Amniotic stem cell (primary cell): Measurements from ENCODE around the gene CSNK2A2.

ENCODE experiments used
- DNase-seq: peaks from one replicate; lab custom pipeline; 2025; lab: John Stamatoyannopoulos, UW

Gene CSNK2A2

DNA sequence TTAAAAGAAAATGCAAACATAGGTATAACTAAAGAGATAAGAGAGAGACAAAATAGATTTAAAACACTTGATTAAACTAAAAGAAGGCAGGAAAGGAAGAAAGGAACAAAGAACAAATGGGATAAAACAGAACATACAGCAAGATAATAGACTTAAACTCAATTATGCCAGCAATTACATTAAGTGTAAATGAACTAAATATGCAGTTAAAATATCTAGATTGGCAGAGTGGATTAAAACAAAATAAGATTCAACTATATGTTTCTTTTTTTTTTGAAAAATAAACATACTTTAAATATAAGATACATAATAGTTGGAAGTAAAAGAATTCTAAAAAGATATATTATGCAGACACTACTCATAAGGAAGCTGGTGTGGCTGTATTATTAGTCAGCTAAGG lies 59.1 kb downstream of the CSNK2A2 start:
- no peak for DNase-seq

DNA sequence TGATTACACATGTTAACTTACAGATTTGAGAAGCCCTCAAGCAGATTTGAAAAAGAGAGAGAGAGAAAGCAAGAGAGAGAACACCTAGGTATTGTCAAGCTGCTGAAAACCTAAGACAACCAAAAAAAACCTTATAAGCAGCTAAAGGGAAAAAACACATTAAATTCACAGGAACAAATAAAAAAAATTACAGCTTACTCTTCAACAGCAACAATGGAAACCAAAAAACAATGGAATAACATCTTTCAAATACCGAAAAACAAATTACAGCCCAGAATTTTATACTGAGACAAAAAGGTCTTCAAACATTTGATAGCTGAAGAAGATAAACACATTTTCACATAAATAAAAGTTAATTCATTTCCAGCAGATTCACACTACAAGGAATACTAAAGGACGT lies 60.3 kb downstream of the CSNK2A2 start:
- no peak for DNase-seq

DNA sequence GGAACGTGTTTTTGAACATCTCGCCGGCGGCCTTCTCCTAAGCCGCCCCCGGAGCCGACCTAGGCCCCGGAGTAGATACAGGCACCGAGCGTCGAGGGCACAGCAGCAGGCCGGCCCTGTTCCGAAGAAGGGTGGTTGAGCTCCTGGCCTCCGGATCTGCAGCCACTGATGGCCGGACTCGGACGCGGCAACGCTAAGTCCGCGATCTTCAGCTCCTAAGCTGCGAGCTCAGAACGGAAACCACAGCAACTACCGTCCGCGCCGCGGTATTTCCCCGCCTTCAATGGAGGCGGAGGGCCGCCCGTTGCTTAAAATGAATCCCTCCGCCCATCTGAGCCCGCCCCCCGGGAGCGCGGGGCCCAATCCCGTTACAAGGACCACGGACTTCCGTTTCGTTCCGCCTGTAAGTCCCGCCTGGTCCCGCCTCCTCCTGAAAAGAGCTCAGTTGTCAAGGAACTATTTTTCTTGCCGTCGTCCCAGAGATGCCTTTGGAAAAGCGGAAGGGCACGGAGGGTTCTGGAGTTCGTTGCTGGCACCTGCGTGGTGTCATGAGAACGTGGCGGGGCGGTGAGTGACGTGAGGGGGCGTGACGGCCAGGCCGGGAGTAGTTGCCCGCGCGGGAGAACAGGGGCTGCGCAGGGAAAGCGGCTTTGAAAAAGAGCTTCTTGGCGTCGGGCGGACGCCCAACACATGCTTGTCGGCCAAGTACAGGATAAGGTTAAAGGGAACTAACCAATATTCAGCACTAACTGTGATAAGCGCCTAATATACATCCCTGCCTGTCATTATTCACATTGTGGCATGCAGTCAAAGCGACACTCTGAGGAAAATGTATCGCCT lies 68.6 kb downstream of the CSNK2A2 start, which contains the start of gene CFAP20:
Gene CFAP20 (minus strand): TSS at position 285 of the 840 bp plus-strand sequence. CDS start 266 bp downstream, at position 19.
- peak; percentile 99 for DNase-seq

DNA sequence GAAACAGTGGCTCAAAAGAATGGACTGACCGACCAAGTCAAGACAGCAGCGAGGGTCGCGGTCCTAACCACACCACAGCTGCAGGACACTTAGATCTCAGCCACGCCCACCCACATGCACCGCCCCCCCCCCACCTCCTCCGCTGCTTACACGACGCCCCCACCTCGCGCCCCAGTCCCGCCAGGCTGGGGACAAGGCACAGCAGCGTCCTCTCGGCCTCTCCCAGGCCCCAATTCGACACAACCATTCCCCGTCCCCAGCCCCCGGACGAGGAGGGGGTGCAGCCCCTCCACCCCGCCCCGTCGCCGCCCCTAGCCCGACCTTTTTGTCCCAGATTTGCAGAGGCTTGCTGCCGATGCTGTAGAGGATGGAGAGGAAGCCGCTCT lies 69.2 kb downstream of the CSNK2A2 start:
- no peak for DNase-seq

DNA sequence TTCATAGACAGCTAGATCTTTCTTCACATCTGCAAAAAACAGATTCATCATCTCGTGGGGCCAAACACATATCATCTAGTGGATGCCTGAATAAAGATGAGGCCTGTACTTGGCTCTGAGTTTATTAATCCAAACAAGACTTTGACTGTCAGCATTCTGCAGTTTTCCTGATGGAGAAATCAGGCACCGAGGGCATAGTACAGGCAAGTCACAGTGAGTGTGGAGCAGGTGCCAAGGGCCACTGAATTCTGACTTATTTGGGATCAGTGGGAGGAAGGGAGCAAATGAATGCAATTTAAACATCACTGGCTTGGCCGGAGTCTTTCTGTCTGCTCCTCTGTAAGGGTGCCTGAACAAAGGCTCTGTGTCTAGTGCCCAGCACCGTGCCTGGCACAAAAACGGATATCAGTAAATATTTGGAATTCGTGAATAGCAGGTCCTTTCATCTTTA lies 69.7 kb downstream of the CSNK2A2 start:
- no peak for DNase-seq

DNA sequence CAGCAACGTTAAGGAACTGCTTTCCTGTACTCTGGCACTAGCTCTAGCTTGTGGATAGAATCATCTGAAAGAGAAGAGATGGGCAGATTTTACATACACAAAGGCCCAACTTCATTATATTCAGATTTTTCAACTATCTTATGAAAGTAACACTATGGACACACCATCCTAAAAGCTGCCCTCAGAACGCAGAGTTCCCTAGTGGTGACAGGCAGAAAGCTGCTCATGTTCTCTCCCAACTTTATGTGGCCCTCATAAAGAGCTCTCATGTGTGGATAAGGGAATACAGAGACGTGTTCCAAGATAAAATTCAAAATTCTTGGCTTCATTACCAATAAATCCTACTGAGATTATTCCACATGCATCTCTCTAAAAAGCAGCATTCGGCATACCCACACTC lies 70.3 kb downstream of the CSNK2A2 start:
- no peak for DNase-seq

DNA sequence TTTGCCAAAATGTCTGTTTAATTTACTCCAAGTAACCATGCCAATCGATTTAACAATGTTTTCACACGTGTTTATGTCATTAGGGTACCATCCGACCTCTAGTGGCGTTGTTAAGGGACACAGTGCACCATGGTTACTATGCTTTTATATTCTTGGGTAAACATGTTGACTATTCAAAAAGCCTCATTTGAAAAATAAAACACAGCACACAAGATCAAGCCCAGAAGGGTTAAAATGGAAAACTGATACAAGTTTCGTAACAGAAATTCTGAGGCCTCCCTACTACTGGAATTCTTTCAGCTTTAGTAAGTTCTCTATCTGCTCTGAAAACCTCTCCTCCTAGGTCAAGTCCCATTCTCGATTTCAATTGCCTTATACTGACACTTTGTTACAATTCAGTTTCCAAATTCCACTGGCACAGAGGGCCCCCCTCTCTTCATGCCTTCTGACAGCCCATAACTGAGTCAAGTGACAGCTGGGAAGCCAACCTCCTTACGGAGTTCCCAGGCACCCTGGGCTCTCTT lies 70.8 kb downstream of the CSNK2A2 start:
- no peak for DNase-seq

DNA sequence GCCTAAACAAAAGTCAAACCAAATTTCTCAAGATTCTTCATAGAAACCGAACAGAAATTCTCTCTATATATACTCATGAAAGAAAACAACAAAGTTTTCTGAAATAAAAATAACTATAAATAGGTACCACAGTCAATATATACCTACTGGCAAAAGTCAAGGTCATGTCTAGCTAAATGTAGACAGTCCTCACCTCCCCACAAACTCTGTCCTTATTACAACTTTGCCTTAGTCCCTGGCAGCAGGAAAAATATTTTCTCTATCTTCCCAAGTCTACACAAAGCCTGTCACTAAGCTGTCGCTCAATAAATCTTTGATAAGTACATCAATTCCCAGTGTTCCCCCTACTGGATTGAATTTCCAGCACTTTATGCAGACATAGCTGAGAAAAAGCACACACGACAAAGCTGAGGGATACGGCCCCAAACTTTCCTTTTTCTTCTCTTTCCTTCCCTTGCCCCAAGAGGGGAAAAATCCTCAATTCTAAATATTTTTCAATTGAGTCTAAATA lies 71.4 kb downstream of the CSNK2A2 start:
- no peak for DNase-seq

DNA sequence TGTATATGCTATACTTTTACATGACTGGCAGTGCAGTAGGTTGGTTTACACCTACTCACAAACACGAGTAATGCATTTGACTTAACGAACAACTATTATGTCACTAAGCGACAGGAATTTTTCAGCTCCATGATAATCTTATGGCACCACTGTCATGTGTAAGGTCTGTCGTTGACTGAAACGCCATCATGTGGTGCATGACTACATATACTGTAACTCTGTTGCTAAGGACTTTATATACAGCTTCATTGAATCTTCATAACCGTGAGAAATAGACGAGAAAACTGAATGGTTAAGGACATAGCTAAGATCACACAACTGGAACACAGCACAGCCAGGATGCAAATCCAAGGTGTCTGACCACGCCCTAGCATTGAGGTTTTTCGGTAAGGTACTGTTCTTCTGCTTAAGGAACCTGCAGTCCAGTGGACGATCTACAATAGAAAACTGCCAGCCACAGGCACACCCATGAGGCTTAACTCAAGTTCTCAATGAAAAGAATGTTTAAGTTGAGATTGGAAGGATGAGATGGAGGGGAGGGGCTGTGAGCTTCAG lies 72.0 kb downstream of the CSNK2A2 start:
- DNase-seq, result no peak

DNA sequence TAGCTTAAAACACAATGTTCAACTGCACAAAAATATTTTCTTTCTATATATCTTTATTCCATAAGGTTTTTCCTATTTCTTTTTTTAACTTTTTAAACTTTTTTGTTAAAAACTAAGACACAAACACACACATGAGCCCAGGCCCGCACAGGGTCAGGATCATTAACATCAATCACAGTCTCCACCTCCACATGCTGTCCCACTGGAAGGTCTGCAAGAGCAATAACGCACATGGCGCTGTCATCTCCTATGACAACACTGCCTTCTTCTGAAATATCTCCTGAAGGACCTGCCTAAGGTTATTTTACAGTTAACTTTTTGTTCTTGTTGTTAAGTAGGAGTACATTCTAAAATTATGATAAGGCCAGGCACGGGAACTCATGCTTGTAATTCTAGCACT lies 72.9 kb downstream of the CSNK2A2 start:
- DNase-seq, result no peak

DNA sequence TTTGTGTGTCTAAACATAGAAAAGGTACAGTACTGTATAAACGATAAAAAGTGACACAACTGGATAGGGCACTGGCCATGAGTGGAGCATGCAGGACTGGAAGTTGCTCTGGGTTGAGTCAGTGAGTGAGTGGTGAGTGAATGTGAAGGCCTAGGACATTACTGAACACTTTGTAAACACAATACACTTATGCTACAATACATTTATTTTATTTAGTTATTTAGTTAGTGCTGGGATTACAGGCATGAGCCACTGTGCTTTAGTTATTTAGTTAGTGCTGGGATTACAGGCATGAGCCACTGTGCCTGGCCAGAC lies 73.3 kb downstream of the CSNK2A2 start:
- no peak for DNase-seq

DNA sequence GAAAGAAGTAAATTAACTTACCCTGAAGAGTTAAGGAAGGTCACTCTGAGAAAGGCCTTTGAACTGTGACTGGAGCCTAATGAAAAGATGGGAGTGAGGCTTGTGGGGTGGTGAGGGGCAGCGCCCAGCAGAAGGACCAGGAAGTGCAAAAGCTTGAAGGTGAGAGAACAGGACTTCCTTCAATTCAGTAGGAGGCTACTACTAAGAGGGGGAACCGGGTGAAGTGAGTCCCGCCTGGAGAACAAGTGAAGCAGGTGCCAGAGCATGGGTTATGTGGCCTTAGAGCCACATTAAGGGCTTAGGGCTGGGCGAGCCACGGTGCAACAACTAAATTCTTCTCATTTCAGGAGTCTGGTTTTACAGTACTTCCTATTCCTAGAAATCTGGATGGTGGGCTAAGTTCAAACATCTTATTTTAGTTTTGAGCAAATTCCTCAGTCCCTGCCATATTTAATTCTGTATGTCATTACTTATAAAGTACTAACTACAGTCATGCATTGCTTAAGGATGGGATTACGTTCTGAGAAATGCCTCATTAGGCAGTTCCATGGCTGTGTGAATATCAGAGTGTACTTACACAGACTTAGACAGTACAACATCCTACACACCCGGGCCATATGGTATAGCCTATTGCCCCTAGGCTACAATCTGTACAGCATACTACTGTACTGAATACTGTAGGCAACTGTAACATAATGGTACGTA lies 73.9 kb downstream of the CSNK2A2 start:
- no peak for DNase-seq

DNA sequence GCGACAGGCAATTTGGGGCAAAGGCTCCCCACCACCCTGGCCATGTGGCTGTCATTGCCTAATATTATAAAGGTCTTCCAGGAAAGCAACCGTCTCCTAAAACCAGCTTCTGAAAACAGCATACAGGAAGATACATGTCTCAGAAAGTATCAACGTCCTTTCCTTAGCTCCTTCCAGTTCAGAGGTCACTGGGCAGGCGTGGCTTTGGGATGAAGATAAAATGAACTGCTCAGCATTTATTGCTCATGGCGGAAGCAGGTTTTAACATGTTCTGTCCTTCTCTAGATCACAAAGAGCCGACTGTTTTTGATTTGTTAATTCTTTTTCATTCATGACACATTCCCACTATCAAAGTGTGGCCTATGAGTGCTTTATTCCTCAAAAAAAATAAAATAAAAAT lies 76.8 kb downstream of the CSNK2A2 start:
- no peak for DNase-seq

DNA sequence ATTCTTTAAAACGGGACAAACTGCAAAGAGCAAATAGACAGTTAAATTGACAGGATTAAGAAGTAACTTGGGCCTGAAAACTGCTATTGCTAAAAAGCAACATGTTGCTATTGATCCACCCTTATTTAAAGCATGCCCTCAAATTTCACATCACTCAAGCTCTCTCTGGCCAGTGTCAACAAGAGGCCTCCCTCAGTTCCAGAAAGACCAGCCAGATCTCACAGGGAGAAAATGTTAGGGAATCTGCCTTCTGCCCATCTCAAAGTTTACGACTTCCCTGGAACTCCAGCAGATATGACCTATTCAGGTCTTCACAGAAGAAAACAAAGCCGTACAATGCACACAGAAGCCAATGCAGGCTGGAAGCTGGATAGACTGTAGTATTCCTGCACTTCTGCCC lies 77.7 kb downstream of the CSNK2A2 start:
- no peak for DNase-seq

DNA sequence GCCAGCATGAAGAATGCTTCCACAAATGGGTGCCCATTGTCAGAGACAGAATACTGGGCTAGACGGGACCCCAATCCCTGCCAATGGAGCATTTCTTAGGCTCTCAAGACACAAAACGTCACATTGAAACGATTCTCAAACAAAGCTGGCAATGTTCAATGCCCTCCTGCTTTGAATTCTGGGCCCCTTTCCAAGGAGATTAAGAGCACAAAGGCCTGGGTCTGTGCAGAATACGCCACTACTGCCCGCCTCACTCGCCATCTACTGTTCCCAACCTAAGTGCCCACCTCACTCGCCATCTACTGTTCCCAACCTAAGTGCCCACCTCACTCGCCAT lies 78.4 kb downstream of the CSNK2A2 start:
- DNase-seq, result no peak

DNA sequence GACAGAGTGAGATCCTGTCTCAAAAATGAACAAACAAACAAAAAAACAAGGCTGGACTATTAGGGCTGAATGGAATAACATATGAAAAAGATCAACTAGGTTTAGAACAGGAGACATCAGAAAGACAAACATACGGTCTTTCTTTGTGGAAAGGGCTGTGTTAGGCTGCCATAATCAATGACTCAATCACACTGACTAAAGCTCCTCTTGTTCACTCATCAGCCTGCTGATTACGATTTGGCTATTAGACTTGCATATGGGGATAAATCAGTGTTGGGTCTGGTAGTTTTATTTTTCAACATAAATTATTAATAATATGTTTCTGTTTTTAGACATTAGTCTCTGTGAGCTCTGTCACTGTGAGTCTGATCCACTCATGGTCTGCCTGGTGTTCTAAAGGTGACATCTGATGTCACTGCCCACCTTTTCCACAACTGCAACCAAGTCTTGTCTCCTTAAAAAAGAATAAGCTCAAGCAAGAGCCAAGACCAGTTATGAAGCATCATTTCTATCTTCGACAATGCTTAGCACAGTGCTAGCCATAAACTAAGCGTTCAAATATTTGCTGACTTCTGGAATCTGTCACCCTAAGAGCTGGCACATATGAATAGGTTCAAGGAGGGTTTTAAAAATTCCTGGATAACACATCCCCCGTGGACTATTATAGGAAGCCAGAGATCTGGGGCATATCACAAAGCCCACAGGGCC lies 79.0 kb downstream of the CSNK2A2 start:
- DNase-seq, result no peak

DNA sequence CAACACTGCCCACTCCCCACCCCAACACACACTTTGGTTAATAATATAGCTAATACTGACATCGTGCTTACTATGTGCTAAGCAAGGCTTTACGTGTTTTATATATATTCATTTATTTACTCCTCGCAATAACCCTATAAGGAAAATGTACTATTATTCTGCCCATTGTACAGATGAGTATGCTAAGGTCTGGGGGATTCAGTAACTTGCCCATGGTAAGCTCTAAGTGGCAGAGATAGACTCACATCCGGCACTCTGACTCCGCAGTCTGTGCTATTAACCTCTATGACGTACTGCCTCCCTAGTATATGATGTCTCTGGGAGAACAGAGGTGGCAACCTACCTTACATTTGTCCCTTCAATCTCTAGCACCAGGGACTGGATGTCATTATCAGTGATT lies 81.4 kb downstream of the CSNK2A2 start:
- no peak for DNase-seq

DNA sequence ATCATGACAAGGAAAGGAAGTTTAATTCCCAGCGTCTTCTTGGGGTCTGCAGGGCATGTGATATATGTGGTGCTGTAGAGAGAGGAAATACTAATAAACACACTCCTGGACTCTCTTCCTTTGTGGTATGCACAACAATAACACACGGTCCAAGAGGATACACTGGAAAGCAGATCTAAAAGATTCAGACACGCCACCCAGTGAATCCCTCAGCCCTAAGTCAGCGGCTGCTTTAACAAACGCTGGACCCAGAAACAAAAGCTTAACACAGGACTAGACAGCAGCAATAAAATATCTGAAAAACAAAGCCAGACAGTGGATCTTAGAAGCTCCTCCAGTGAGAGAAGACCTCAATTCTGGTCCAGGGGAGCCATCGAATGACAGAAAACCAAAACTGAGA lies 81.8 kb downstream of the CSNK2A2 start:
- no peak for DNase-seq

DNA sequence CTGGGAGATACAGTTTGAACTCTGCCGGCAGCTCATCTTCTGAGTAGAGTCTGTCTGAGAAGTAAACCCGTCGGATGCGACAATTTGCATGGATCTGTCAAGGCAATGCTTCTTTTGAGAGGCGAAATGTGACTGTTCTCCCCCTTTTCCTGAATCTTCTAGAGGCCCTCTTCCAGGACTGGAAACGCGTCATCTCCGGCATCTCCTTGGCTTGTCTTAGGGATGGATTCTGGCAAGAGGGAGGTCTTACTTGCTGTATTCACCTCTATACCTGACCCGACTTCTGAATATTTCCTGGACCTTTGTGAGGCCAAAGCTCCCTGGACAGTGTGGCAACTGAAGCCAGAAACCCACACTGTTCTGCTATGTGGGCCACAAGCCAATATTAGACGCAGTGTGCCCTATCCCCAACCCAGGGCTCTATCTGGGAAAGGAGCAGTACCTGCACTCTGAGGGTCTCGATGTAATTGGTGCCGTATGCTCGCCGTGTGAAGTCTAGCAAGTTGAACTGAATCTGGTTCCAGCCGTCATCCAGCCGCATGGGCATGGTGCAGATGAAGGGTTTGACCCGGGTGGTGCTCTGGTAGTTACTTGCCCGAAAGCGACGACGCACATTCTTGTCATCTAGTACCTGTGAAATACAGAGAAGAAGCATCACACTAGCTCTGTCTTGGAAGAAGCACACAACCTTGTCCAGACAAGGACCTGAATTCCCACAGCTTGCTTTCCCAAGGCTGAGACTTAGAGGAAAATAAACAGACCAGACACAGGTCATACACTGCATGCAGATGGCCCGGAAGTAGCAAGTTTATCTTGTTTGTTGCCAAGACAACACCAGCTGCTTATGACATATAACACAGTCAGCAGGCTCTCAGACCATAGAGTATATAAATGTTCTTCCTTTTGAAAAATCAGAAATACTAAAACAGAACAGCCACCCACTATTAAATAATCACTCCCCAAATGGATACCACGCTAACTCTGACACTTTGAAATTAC lies 82.8 kb downstream of the CSNK2A2 start:
- no peak for DNase-seq

DNA sequence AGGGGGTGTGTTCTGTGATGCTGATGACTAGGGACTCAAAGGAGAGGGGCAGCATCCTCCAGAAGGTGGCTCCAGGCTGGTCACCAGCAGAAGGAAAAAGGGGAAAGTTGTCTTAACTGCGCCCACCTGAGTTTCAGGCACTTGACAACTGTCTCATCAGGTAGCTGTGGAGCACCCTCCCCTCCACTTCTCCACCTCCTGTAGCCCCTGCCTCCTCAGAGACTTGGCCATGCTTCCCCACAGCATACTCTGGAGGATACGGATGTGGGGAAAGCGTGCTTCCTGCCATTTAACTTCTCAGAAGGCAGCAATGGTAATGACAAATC lies 86.6 kb downstream of the CSNK2A2 start:
- no peak for DNase-seq
